Spleen (tissue), 7 donors: ENCODE data around the gene CCDC50.

ENCODE experiments used
- CTCF ChIP-seq, 11 experiments: fragments of 200-600 bp in 7 of 11; fragments of 450-650 bp in 4 of 11; sonication (generic) in 4 of 11; IDR thresholded peaks in 8 of 11; conservative IDR thresholded peaks in 3 of 11; 1 replicate in 7 of 11; 2 replicates in 4 of 11; pipeline versions ENCODE4 v1.4.0 to v1.8.0; 2016 to 2021; ENCODE audit warnings: antibody characterized with exemption in 11 of 11, inconsistent platforms in 4 of 11, mild to moderate bottlenecking in 1 of 11
- POLR2A ChIP-seq, 3 donors: fragments of 450-650 bp; IDR thresholded peaks; one replicate each; pipeline ENCODE4 v1.5.1; 2017; ENCODE audit warnings: antibody characterized with exemption in 3 of 3, mild to moderate bottlenecking in 1 of 3
- POLR2AphosphoS5 ChIP-seq, 3 donors: sonication (generic); formaldehyde crosslinking; IDR thresholded peaks; one replicate each; pipeline ENCODE4 v1.5.1; 2017; ENCODE audit warnings: antibody characterized with exemption in 3 of 3
- donor health status: DM: no; HTN: no; CAD: no; lungs with moderate emphysema.
- donor health status: DM: no; HTN: no; CAD: no.
- donor health status: DM: no; HTN: no; CAD: no.

DNA sequence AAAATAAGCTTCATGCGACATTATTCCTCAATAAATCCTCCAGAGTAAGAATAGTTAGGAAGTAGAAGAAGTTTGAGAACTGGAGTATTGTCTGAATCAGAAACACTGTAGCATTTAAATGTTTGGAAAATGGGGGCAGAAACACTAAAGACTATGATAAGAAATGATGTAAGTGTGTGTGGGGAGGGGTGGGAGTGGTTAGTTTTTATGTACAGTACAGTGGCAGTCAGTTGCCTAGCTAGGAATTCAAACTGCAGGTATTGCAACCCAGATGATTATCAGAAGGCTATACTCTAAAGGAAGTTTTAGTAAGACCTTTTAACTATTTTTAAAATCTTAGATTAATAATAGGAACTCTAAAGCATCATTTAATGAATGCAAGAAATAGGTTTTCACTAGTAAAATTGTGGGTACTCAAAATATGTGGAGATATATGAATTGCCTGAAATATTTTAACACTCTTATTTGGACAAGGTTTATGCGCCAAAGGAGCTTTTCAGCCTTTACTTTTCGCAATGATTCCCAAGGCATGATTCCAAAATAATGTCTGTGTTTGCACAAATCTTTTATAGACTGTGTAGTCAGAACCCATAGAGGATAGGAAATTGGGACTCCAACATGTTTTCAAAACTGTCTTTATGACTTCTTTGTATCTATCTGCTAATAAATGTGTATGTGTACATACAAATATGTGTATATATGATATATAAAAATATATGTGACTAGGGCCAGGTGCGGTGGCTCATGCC is 8.0 kb upstream of the CCDC50 start:
- no peak for TF ChIP-seq POLR2A (IDR thresholded peaks at IDR 0.05)
- TF ChIP-seq CTCF (IDR thresholded peaks at IDR 0.05 in 8 of 11, conservative IDR thresholded peaks at IDR 0.05 in 3 of 11), result no peak
- no peak for TF ChIP-seq POLR2AphosphoS5 (IDR thresholded peaks at IDR 0.05)
